ENCODE results near the gene HSBP1.

DNA sequence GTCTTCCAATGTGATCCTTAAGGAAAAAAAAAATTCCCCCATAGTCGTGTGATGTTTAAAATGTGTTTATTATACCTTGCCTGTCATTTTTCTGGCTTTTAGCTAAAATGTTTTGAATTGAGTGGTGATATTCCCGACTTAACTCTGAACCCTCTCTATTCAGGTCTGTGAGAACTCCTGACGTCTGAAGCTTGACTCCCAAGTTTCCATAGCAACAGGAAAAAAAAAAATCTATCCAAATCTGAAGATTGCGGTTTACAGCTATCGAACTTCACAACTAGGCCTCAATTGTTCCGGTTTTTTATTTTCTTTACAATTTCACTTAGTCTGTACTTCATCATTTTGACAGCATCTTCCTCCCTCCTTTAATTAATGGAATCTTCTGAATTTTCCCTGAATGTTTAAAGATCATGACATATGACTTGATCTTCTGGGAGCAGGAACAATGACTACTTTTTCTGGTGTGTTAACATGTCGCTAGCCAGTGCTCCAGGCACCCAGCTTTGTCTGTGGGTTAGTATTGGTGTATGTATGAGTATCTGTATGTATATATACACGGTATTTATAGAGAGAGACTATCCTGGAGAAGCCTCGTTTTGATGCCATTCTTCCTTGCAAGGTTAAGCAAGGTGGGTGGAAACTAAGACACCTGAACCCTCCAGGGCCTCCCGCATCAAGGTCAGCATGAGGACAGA lies 12.8 kb upstream of the HSBP1 start:
- no peak for TF ChIP-seq EZH2 (IDR thresholded peaks at IDR 0.05)
- TF ChIP-seq POLR2AphosphoS5 (IDR thresholded peaks at IDR 0.05; ENCODE audit: borderline replicate concordance, low read depth, low read length): no peak
- TF ChIP-seq FOXP2 (optimal IDR thresholded peaks at IDR 0.05; ENCODE audit: control extremely low read depth, extremely low read length, insufficient read depth): no peak
